Left ventricle myocardium inferior (tissue), 1 donor: Measurements from ENCODE around the gene COA1. TPM values are rescaled to one million over a fixed set of nuclear protein-coding genes. Genes with fewer than 3 reads are reported as not detected.
"Not testable (repeated sequence)": the region's sequence is repeated elsewhere in the genome, so short reads cannot be mapped to it uniquely, and the experiment has no call there.

Experiments
- DNase-seq: peaks from one replicate; pipeline ENCODE4 v3.0.0-alpha.2; 2020
- H3K27ac ChIP-seq: fragments of 200-600 bp; replicated peaks from 2 replicates; pipeline ENCODE4 v1.8.0; 2021
- H3K27me3 ChIP-seq: fragments of 200-600 bp; 2 replicates; pipeline ENCODE4 v1.8.0; 2021; ENCODE audit warnings: low read depth
- H3K36me3 ChIP-seq: fragments of 200-600 bp; 2 replicates; pipeline ENCODE4 v1.8.0; 2021
- H3K4me1 ChIP-seq: fragments of 200-600 bp; 2 replicates; pipeline ENCODE4 v1.8.0; 2021
- H3K4me3 ChIP-seq: fragments of 200-600 bp; 2 replicates; pipeline ENCODE4 v1.8.0; 2021; ENCODE audit warnings: mild to moderate bottlenecking, moderate library complexity
- H3K9me3 ChIP-seq: fragments of 200-600 bp; replicated peaks from 2 replicates; pipeline ENCODE4 v1.8.0; 2021
- CTCF ChIP-seq: fragments of 200-600 bp; IDR thresholded peaks from 2 replicates; pipeline ENCODE4 v1.8.0; 2021; ENCODE audit warnings: antibody characterized with exemption, mild to moderate bottlenecking, borderline replicate concordance
- intact Hi-C: fragments of 100-400 bp; cut with micrococcal nuclease; formaldehyde crosslinking; loops from one replicate; pipeline ENCODE4 v1.11.0; 2022
- total RNA-seq: library from RNA; stranded (reverse); fragmentation: NEBNext Ultra II Directional; extraction: Animal tissue kit (Norgen Biotek cat#: 25700); gene quantifications from one replicate; pipeline ENCODE4 v1.2.1, GENCODE V29; 2021
- donor health status: DM: no; HTN: yes; CAD: no; lungs with severe emphysema.

COA1 gene
- total RNA-seq, 1 donor from 2014 or later: 76.5 TPM

GRCh38 chr7:43721193-43721806, 8.0 kb downstream of the COA1 start:
- Histone ChIP-seq H3K27ac (no peak overlapping the region), H3K9me3 (no peaks in the 10 kb centered on the region), H3K27me3 (no peaks in the 10 kb centered on the region), H3K4me3 (no peak overlapping the region), H3K36me3 (no peaks in the 10 kb centered on the region), H3K4me1 (peaks cover 41% of the 10 kb centered on the region)
- intact Hi-C loops: loop anchor here (10.0 kb wide), 1 partner anchor 114 kb away; no protein-coding TSS in a partner anchor
- TF ChIP-seq CTCF: peak; percentile 76
- no peak for DNase-seq

- DNase-seq: no peak
- Histone ChIP-seq H3K27ac (no peak overlapping the region), H3K27me3 (no peaks in the 10 kb centered on the region), H3K36me3 (no peaks in the 10 kb centered on the region), H3K4me3 (no peak overlapping the region), H3K9me3 (no peaks in the 10 kb centered on the region), H3K4me1 (peaks cover 11% of the 10 kb centered on the region)
- no peak for TF ChIP-seq CTCF
- intact Hi-C loops: no loop called here
These were observed 12.7 kb downstream of the COA1 start for GRCh38 chr7:43716598-43716997.

GRCh38 chr7:43715966-43716365, 13.4 kb downstream of the COA1 start:
- intact Hi-C loops: not testable (repeated sequence)

GRCh38 chr7:43711503-43711902, 17.8 kb downstream of the COA1 start:
- H3K27ac ChIP-seq: no peak overlapping the region
- H3K4me1 ChIP-seq: peaks cover 17% of the 10 kb centered on the region
- TF ChIP-seq CTCF: no peak
- no peaks in the 10 kb centered on the region for H3K36me3 ChIP-seq
- H3K27me3 ChIP-seq: no peaks in the 10 kb centered on the region
- H3K4me3 ChIP-seq: no peak overlapping the region
- no peaks in the 10 kb centered on the region for H3K9me3 ChIP-seq
- intact Hi-C loops: no loop called here
- no peak for DNase-seq

More at GRCh38 chr7:43715966-43716365, 13.4 kb downstream of the COA1 start:
- H3K9me3 ChIP-seq, H3K27me3 ChIP-seq, H3K27ac ChIP-seq, H3K36me3 ChIP-seq, DNase-seq, H3K4me3 ChIP-seq: not testable (repeated sequence)
- peaks cover 13% of the 10 kb centered on the region for H3K4me1 ChIP-seq

- peaks cover 17% of the 10 kb centered on the region for H3K4me1 ChIP-seq
- H3K27me3 ChIP-seq, H3K27ac ChIP-seq, H3K36me3 ChIP-seq, intact Hi-C loops, H3K4me3 ChIP-seq, H3K9me3 ChIP-seq, DNase-seq: not testable (repeated sequence)
These were observed 21.3 kb downstream of the COA1 start for GRCh38 chr7:43708055-43708454.

GRCh38 chr7:43703573-43703972, 25.8 kb downstream of the COA1 start:
- H3K27ac ChIP-seq: no peak overlapping the region
- DNase-seq: no peak
- intact Hi-C loops: no loop called here
- TF ChIP-seq CTCF: no peak
- no peaks in the 10 kb centered on the region for H3K27me3 ChIP-seq
- no peaks in the 10 kb centered on the region for H3K36me3 ChIP-seq
- H3K4me3 ChIP-seq: no peak overlapping the region
- no peaks in the 10 kb centered on the region for H3K9me3 ChIP-seq
- H3K4me1 ChIP-seq: peaks cover 23% of the 10 kb centered on the region
